Activated CD4-positive, alpha-beta T cell treated with anti-CD3 and anti-CD28 coated beads for 36 hours (primary cell): ENCODE results near the gene GOT1. TPM values are rescaled to one million over a fixed set of nuclear protein-coding genes. Genes with fewer than 3 reads are reported as not detected.

ENCODE experiments used
- ATAC-seq: fragments of 200-7000 bp; cut with Tn5 transposase; one replicate; pipeline ENCODE4 v1.10.0; 2021; ENCODE audit warnings: mild to moderate bottlenecking, moderate library complexity
- CTCF ChIA-PET: fragments of 350-600 bp; sonication (Branson Sonifier 250); formaldehyde crosslinking; loops from one replicate; lab custom pipeline; 2021; ENCODE audit warnings: antibody characterized with exemption; lab: Charles Lee
- POLR2A ChIA-PET: fragments of 350-600 bp; sonication (Branson Sonifier 250); formaldehyde crosslinking; loops from one replicate; lab custom pipeline; 2021; ENCODE audit warnings: antibody characterized with exemption, inconsistent platforms; lab: Charles Lee
- DNase-seq: peaks from one replicate; pipeline ENCODE4 v3.0.0-alpha.2; 2020
- H3K27ac Mint-ChIP-seq: one replicate; pipeline ENCODE4 v1.8.0; 2021; ENCODE audit warnings: mixed read lengths
- H3K27me3 Mint-ChIP-seq: one replicate; pipeline ENCODE4 v1.8.0; 2021; ENCODE audit warnings: mixed read lengths
- H3K36me3 Mint-ChIP-seq: one replicate; pipeline ENCODE4 v1.8.0; 2021; ENCODE audit warnings: low read depth, mixed read lengths
- H3K4me1 Mint-ChIP-seq: one replicate; pipeline ENCODE4 v1.8.0; 2021; ENCODE audit warnings: mixed read lengths
- H3K4me3 Mint-ChIP-seq: one replicate; pipeline ENCODE4 v1.8.0; 2021; ENCODE audit warnings: mild to moderate bottlenecking, moderate library complexity, mixed read lengths
- H3K9me3 Mint-ChIP-seq: one replicate; pipeline ENCODE4 v1.8.0; 2021; ENCODE audit warnings: low read depth, mixed read lengths
- intact Hi-C, 2 experiments: fragments of 100-400 bp; cut with DNase I in 1 of 2; cut with micrococcal nuclease in 1 of 2; formaldehyde crosslinking; loops; one replicate each; pipeline versions ENCODE4 v1.14.2 to v1.15.1; 2022 to 2024; cut with DNase I, micrococcal nuclease
- total RNA-seq, 2 experiments: library from RNA; stranded (reverse); gene quantifications; one replicate each; pipeline ENCODE4 v1.2.3, GENCODE V29; 2021

GOT1 gene
- total RNA-seq, 2 experiments from 2014 or later = 51.7 to 83.5 TPM

DNA sequence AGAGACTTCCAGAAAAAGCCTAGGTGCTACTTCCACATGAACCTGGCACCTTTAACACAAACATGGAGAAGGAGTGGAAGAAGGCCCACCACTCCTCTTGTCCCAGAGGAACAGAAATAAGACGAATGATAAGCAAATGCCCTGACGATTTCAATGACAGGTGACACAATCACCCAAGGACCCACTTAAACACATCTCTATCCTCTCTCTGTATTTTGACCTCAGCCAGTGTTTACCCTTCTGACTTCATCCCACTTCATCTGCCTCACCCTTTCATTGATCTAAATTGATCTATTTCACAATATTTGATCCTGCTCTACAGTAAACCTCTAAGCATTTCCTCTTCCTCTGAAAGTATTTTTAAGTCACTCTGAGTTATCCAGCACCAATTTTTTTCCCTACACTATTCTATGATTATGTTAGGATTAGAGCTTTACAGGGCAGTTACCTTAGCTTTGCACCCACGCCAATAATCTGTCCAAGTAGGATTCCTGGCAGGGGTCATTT, 9.1 kb downstream of the GOT1 start:
- Mint-ChIP-seq H3K27me3 (no peaks in the 10 kb centered on the region), H3K36me3 (peaks cover 45% of the 10 kb centered on the region), H3K4me3 (no peak overlapping the region), H3K9me3 (peaks cover 2% of the 10 kb centered on the region), H3K27ac (no peak overlapping the region), H3K4me1 (no peaks in the 10 kb centered on the region)
- DNase-seq = no peak
- ATAC-seq = no peak
- ChIA-PET CTCF (no interaction called here), POLR2A (no interaction called here)
- intact Hi-C loops = no loop called here

DNA sequence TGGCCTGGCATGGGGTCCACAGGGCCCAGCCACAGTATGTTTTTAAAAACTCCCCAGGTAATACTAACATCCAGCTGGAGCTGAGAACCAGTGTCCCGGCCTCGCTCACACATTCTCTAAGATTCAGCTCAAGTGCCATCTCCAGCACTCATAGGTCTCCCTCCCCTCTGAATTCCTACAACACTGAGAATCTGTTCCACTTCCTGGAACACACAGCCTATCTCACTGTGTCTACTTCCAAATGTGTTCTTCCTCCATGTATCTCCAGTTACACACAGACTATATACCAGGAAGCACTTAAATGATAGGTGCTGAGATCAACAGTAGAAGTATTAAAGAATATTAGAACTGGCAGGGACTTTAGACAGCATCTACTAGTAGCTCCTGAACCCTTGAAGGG, 10.7 kb downstream of the GOT1 start:
- no peak for ATAC-seq
- Mint-ChIP-seq H3K27me3 (no peaks in the 10 kb centered on the region), H3K4me1 (no peaks in the 10 kb centered on the region), H3K36me3 (peaks cover 49% of the 10 kb centered on the region), H3K27ac (no peak overlapping the region), H3K9me3 (peaks cover 3% of the 10 kb centered on the region), H3K4me3 (no peak overlapping the region)
- ChIA-PET POLR2A (no interaction called here), CTCF (interaction anchor here (0.6 to 2.9 kb wide), 2 partner anchors 16 to 1113 kb away, joined by 5 to 11 read pairs; no protein-coding TSS in a partner anchor)
- DNase-seq = no peak
- intact Hi-C loops = no loop called here

DNA sequence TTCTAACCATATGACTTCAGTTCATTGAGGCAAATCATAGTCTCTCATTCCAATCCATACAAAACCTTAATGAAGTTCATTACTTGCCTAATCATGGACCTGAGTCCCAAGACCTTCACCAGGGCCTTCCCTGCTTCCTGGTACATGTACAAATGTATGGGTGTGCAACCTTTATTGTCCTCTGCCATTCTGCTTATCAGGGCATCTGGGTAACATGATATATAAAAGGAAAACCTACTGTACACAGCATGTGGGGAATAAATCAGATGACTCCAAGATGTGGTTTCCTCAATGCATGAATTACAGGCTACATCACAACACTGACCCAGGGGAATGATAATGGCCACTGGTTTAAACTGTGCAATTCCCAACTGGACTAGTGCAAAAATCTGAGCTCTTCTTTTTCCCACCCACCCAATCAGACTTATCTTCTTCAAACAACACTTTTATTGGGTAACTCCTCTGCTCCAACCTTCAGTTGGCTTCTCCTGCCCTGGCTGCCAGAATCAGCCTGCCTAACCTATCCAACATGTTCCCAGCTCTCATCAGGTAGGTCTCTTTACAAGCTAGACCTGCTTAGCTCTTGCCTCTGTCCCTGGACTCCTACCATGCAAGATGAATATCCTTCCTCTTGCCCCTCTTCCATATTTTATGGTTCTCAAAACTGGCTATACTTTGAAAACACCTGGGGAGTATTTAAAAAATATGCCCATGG, 11.4 kb downstream of the GOT1 start:
- DNase-seq (no peak), ATAC-seq (no peak)
- Mint-ChIP-seq H3K36me3 (peaks cover 52% of the 10 kb centered on the region), H3K27me3 (no peaks in the 10 kb centered on the region), H3K4me3 (no peak overlapping the region), H3K27ac (no peak overlapping the region), H3K4me1 (no peaks in the 10 kb centered on the region), H3K9me3 (peaks cover 3% of the 10 kb centered on the region)
- intact Hi-C loops = no loop called here
- ChIA-PET CTCF (interaction anchor here (2.9 kb wide), 1 partner anchor 17 kb away, joined by 11 read pairs; no protein-coding TSS in a partner anchor), POLR2A (no interaction called here)

DNA sequence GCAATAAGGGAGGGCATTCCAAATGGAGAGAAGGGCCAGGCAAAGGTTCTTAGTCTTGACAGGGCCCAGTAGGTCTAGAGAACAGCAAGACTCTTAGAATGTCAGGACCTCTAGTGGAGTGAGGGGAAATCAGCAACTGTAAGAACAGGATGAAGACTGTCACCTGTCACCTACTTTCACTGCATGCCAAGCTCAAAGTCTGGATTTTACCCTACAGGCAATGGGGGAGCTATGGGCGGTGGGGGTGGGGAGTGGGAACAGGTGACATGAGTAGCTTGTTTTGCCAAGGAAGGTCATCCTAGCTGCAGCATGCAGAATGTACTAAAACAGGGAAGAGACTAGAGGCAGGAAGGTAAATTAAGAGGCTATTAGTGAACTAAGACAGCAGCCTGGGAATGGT, 18.3 kb downstream of the GOT1 start:
- DNase-seq = no peak
- no peak overlapping the region for H3K4me3 Mint-ChIP-seq
- ChIA-PET POLR2A (interaction anchor here (0.6 kb wide), 1 partner anchor 133 kb away, joined by 5 read pairs; no protein-coding TSS in a partner anchor), CTCF (interaction anchor here (0.6 to 1.2 kb wide), 2 partner anchors 25 to 43 kb away, joined by 3 read pairs; no protein-coding TSS in a partner anchor)
- ATAC-seq = no peak
- H3K36me3 Mint-ChIP-seq = peaks cover 31% of the 10 kb centered on the region
- intact Hi-C loops = no loop called here
- H3K27me3 Mint-ChIP-seq = no peaks in the 10 kb centered on the region
- H3K4me1 Mint-ChIP-seq = peaks cover 5% of the 10 kb centered on the region
- peaks cover 3% of the 10 kb centered on the region for H3K9me3 Mint-ChIP-seq
- H3K27ac Mint-ChIP-seq = no peak overlapping the region

DNA sequence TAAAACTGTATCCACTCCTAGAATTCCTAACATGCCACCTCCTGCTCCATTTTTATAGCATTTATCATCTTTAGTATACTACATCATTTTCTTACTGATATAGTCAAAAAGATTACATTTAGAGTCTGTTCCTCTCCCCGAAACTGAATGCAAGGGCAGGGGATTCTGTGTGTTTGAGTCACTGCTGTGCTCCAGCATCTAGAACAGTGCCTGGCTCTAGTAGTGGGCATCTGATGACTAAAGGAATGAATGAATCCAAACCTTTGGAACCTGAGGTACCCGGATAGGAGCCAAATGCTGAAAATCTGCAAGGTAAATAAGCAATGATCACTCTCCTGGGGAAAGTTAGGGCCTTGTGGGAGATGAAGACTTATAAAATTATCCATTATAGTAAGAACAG, 18.9 kb downstream of the GOT1 start:
- CTCF ChIA-PET = interaction anchor here (1.2 kb wide), 1 partner anchor 25 kb away, joined by 3 read pairs; no protein-coding TSS in a partner anchor
- ATAC-seq = no peak
- Mint-ChIP-seq H3K9me3 (peaks cover 3% of the 10 kb centered on the region), H3K27me3 (no peaks in the 10 kb centered on the region), H3K36me3 (peaks cover 31% of the 10 kb centered on the region), H3K4me1 (peaks cover 5% of the 10 kb centered on the region), H3K27ac (no peak overlapping the region), H3K4me3 (no peak overlapping the region)
- no peak for DNase-seq
- intact Hi-C loops = no loop called here
- POLR2A ChIA-PET = no interaction called here

DNA sequence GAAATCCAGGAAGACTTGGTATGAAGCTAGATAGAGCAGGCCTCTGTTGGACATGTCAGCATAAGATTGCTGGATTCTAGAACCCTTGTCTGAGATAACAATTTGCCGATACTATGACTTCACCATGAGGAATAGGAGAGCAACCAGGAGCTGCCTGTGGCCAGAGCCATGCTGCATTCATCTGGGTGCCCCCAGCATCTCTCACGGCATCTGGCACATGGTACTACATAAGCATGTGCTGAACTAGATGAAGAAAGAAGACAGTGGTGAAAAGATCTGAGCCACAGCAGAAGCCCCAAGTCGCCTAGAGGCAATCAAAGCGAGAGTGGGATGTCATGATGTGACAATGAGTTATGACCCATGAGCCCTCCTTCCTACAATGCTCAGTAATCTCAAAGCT, 19.5 kb downstream of the GOT1 start:
- Mint-ChIP-seq H3K4me3 (no peak overlapping the region), H3K27me3 (no peaks in the 10 kb centered on the region), H3K36me3 (peaks cover 24% of the 10 kb centered on the region), H3K4me1 (peaks cover 5% of the 10 kb centered on the region), H3K27ac (no peak overlapping the region), H3K9me3 (no peaks in the 10 kb centered on the region)
- DNase-seq = no peak
- ChIA-PET CTCF (interaction anchor here (1.2 kb wide), 1 partner anchor 26 kb away, joined by 3 read pairs; no protein-coding TSS in a partner anchor), POLR2A (no interaction called here)
- intact Hi-C loops = no loop called here
- no peak for ATAC-seq

DNA sequence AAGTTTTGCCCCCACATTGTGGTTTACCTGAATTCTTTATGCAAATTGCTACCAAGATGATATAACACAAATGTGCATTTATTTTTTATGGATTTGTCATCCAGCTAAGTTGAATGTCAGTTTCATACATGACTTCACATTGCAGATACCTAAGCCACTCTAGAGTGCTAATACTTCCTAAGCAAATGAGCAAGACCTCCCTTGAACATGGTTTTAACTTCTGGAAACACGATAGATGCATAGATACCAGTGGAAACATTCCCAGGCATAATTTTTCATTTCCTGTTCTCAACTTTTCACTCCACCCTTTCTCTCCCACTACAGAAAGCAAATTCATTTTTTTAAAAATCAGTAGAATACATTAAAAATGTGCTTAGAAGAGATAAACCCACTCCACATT, 20.3 kb downstream of the GOT1 start:
- Mint-ChIP-seq H3K27me3 (no peaks in the 10 kb centered on the region), H3K4me3 (no peak overlapping the region), H3K36me3 (peaks cover 22% of the 10 kb centered on the region), H3K9me3 (no peaks in the 10 kb centered on the region), H3K27ac (no peak overlapping the region), H3K4me1 (peaks cover 5% of the 10 kb centered on the region)
- POLR2A ChIA-PET = no interaction called here
- DNase-seq (no peak), ATAC-seq (no peak)
- CTCF ChIA-PET = no interaction called here
- intact Hi-C loops = no loop called here

DNA sequence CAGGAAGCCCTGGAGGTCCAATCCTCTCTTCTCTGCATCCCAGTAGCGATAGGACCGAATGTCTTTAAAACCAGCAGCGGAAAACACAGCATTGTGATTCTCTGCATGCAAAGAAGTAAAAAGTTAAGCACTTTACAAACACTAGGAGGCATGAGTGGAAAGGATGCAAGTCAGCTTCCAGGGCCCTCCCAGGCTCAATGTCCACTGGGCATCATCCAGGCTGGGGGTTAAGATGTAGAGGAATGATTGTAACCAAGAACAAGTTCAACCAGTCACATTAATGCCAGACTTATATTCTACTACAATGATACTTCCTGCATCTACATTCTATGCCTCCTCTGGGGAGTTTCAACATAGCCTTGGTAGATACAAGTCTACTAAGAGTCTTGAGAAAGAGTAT, 24.3 kb downstream of the GOT1 start:
- Mint-ChIP-seq H3K27ac (no peak overlapping the region), H3K4me3 (no peak overlapping the region), H3K4me1 (peaks cover 5% of the 10 kb centered on the region), H3K27me3 (no peaks in the 10 kb centered on the region), H3K9me3 (no peaks in the 10 kb centered on the region), H3K36me3 (peaks cover 30% of the 10 kb centered on the region)
- CTCF ChIA-PET = no interaction called here
- POLR2A ChIA-PET = no interaction called here
- DNase-seq (no peak), ATAC-seq (no peak)
- intact Hi-C loops = no loop called here

DNA sequence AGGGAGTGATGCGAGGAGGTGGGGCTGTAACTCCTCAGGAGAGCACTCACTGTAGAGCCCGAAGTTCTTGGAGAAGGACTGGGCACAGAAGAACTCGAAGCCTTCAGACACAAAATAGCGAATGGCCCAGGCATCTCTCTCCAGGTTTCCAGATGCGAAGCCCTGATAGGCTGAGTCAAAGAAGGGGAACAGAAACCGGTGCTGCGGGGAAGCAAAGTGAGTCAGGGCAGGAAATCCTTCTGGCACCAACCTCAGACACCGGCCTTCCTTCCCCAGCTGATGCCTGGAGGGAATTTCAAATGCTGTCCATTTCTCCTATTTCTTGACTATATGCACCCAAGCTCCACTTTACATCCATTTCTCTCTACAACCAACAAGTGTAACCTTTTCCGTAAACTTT, 26.8 kb downstream of the GOT1 start:
- CTCF ChIA-PET = interaction anchor here (0.7 to 1.2 kb wide), 2 partner anchors 12 to 172 kb away, joined by 3 to 4 read pairs; no protein-coding TSS in a partner anchor
- intact Hi-C loops = no loop called here
- no peak for ATAC-seq
- H3K4me1 Mint-ChIP-seq = no peaks in the 10 kb centered on the region
- no peaks in the 10 kb centered on the region for H3K9me3 Mint-ChIP-seq
- no peak for DNase-seq
- POLR2A ChIA-PET = no interaction called here
- peaks cover 29% of the 10 kb centered on the region for H3K36me3 Mint-ChIP-seq
- no peak overlapping the region for H3K4me3 Mint-ChIP-seq
- H3K27me3 Mint-ChIP-seq = no peaks in the 10 kb centered on the region
- no peak overlapping the region for H3K27ac Mint-ChIP-seq

DNA sequence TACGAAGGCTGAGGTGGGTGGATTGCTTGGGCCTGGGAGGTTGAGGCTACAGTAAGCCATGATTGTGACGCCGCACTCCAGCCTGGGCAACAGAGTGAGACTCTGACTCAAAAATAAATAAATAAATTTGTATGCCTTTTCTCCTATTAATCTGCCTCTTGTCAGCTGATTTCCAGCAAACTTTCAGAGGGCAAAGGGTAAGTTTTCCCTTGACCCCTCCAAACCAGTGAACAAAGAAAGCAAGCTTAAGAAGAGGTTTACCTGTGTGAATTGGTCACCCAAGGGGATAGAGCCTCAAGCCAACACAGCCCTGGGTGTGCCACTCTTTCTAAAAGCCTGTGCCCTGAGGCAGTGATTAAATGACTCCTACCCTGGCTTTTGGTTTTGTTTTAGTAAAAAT, 30.8 kb downstream of the GOT1 start:
- ATAC-seq = no peak
- H3K36me3 Mint-ChIP-seq = peaks cover 33% of the 10 kb centered on the region
- no peaks in the 10 kb centered on the region for H3K9me3 Mint-ChIP-seq
- no peak overlapping the region for H3K4me3 Mint-ChIP-seq
- POLR2A ChIA-PET = no interaction called here
- no peak overlapping the region for H3K27ac Mint-ChIP-seq
- CTCF ChIA-PET = no interaction called here
- DNase-seq = no peak
- H3K27me3 Mint-ChIP-seq = no peaks in the 10 kb centered on the region
- H3K4me1 Mint-ChIP-seq = peaks cover 3% of the 10 kb centered on the region
- intact Hi-C loops = no loop called here

DNA sequence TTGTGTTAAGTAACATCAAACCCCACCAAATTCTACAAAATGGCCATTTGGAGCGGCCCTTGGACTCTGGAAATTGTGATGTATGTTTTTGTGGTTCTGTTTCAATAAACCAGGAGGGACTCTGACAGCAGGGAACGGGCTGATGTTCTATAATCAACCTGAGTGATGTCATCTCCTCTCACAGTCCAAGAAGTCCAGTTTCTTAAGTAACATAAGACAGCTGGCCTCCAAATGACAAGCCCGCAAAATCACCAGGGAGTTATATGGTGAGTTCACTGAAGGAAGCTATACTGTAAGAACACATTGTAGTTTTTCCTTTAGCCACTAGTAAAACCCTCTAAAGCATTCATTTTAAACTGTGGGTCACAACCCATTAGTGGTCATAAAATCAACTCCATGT, 34.0 kb downstream of the GOT1 start:
- no peak overlapping the region for H3K4me3 Mint-ChIP-seq
- no peak for ATAC-seq
- peaks cover 8% of the 10 kb centered on the region for H3K4me1 Mint-ChIP-seq
- CTCF ChIA-PET = no interaction called here
- DNase-seq = no peak
- POLR2A ChIA-PET = no interaction called here
- H3K9me3 Mint-ChIP-seq = no peaks in the 10 kb centered on the region
- H3K27me3 Mint-ChIP-seq = no peaks in the 10 kb centered on the region
- no peak overlapping the region for H3K27ac Mint-ChIP-seq
- H3K36me3 Mint-ChIP-seq = peaks cover 20% of the 10 kb centered on the region
- intact Hi-C loops = no loop called here
